Iris pigment epithelial cell (primary cell): ENCODE results near the gene XAGE2.
A peak's percentile ranks its signal among the peaks of the same experiment; 100 is the strongest.

ENCODE experiments used
- DNase-seq: peaks from one replicate; pipeline ENCODE4 v3.0.0-alpha.2; 2011; ENCODE audit warnings: low read depth

Gene XAGE2

GRCh38 chrX:52424656-52425055, 55.8 kb downstream of the XAGE2 start:
- DNase-seq = peak; percentile 52
